Activated CD8-positive, alpha-beta memory T cell treated with anti-CD3 and anti-CD28 coated beads for 48 hours (primary cell): ENCODE measurements around the gene OR2A12.
"Not testable (repeated sequence)": the region's sequence is repeated elsewhere in the genome, so short reads cannot be mapped to it uniquely, and the experiment has no call there.

Experiments used
- DNase-seq, 3 experiments: peaks; one replicate each; pipeline ENCODE4 v3.0.0-alpha.2; 2020; ENCODE audit warnings: low read depth in 2 of 3, low spot score in 2 of 3

Gene OR2A12

GRCh38 chr7:144113651-144114050 is 27.6 kb downstream of the OR2A12 start:
- DNase-seq = no peak

GRCh38 chr7:144118341-144118740 is 32.3 kb downstream of the OR2A12 start:
- DNase-seq = no peak

- DNase-seq = no peak
These were observed 36.8 kb downstream of the OR2A12 start, which contains the start of gene OR2A14 for GRCh38 chr7:144122876-144123275. TSS of gene OR2A14 (plus strand) at chr7:144123176. CDS start at chr7:144129113, 5,937 bp downstream.

- peak; percentile 58 to 87 (median 86) for DNase-seq
These were observed 41.7 kb downstream of the OR2A12 start for GRCh38 chr7:144127714-144128334.

GRCh38 chr7:144129601-144130000 is 43.5 kb downstream of the OR2A12 start:
- not testable (repeated sequence) for DNase-seq

- DNase-seq = no peak
These were observed 44.7 kb downstream of the OR2A12 start for GRCh38 chr7:144130730-144131129.

GRCh38 chr7:144132262-144132661 is 46.2 kb downstream of the OR2A12 start:
- no peak for DNase-seq

- no peak for DNase-seq
These were observed 47.2 kb downstream of the OR2A12 start for GRCh38 chr7:144133307-144133706.

GRCh38 chr7:144134116-144134515 is 48.0 kb downstream of the OR2A12 start:
- DNase-seq = no peak

GRCh38 chr7:144137501-144137900 is 51.4 kb downstream of the OR2A12 start:
- no peak for DNase-seq

GRCh38 chr7:144142187-144142586 is 56.1 kb downstream of the OR2A12 start:
- no peak for DNase-seq

GRCh38 chr7:144144426-144144825 is 58.3 kb downstream of the OR2A12 start:
- no peak for DNase-seq

GRCh38 chr7:144148224-144148827 is 62.2 kb downstream of the OR2A12 start:
- no peak for DNase-seq
